Lower leg skin (tissue), 3 donors: ENCODE results near the gene AKAP6.

ENCODE experiments used
- POLR2A ChIP-seq, 2 donors: fragments of 450-650 bp; IDR thresholded peaks; one replicate each; pipeline ENCODE4 v1.6.1; 2016 to 2017; ENCODE audit warnings: antibody characterized with exemption in 2 of 2, mild to moderate bottlenecking in 1 of 2, moderate library complexity in 1 of 2
- TF ChIP-seq, protein P1 (sequence below), 3 donors: fragments of 450-650 bp; IDR thresholded peaks; one replicate each; pipeline ENCODE4 v1.5.1; 2016; ENCODE audit warnings: antibody characterized with exemption in 3 of 3, mild to moderate bottlenecking in 3 of 3, moderate library complexity in 2 of 3

DNA sequence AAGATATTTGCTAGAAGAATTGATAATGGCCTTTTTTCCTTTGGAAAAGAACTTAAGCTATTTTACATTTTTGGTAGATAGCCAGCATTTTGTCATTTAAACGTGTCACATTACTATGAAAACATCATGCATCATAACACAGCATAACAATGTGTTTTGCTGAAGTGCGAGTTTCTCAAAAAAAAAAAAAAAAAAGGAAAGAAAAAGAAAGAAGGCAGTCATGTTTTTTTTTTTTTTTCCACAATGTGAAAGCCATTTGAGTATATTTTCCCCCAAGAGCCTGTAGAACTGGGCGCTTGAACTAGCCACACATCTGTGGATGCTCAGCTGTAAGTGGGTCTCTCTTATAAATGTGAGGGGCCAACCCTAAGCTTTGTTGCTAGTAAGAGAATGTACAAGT lies 300.1 kb downstream of the AKAP6 start:
- TF ChIP-seq, protein P1, sequence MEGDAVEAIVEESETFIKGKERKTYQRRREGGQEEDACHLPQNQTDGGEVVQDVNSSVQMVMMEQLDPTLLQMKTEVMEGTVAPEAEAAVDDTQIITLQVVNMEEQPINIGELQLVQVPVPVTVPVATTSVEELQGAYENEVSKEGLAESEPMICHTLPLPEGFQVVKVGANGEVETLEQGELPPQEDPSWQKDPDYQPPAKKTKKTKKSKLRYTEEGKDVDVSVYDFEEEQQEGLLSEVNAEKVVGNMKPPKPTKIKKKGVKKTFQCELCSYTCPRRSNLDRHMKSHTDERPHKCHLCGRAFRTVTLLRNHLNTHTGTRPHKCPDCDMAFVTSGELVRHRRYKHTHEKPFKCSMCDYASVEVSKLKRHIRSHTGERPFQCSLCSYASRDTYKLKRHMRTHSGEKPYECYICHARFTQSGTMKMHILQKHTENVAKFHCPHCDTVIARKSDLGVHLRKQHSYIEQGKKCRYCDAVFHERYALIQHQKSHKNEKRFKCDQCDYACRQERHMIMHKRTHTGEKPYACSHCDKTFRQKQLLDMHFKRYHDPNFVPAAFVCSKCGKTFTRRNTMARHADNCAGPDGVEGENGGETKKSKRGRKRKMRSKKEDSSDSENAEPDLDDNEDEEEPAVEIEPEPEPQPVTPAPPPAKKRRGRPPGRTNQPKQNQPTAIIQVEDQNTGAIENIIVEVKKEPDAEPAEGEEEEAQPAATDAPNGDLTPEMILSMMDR (IDR thresholded peaks at IDR 0.05), result no peak
- TF ChIP-seq POLR2A (IDR thresholded peaks at IDR 0.05), result no peak
